ENCODE results near the gene SERPINE1. TPM values are rescaled to one million over a fixed set of nuclear protein-coding genes. Genes with fewer than 3 reads are reported as not detected.
"Not testable (repeated sequence)": the region's sequence is repeated elsewhere in the genome, so short reads cannot be mapped to it uniquely, and the experiment has no call there.

Gene SERPINE1
- total RNA-seq = under 1 TPM; 0.06 to 0.27 TPM

DNA sequence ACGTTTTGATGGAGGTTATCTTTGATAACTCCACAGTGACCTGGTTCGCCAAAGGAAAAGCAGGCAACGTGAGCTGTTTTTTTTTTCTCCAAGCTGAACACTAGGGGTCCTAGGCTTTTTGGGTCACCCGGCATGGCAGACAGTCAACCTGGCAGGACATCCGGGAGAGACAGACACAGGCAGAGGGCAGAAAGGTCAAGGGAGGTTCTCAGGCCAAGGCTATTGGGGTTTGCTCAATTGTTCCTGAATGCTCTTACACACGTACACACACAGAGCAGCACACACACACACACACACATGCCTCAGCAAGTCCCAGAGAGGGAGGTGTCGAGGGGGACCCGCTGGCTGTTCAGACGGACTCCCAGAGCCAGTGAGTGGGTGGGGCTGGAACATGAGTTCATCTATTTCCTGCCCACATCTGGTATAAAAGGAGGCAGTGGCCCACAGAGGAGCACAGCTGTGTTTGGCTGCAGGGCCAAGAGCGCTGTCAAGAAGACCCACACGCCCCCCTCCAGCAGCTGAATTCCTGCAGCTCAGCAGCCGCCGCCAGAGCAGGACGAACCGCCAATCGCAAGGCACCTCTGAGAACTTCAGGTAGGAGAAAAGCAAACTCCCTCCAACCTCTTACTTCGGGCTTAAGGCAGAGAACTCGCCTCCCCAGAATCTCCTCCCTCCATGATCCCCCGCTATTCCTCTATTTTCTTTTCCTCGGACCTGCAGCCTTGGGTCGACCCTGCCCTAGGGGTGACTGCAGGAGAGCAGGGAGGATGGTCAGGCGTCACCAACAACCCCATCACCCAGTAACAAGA lies at the start of gene SERPINE1:
TSS of gene SERPINE1 (plus strand) at position 454 of the 809 bp plus-strand sequence. CDS start 1,290 bp downstream, outside the sequence.
- Mint-ChIP-seq H3K4me3 (peak within 1 kb of the TSS; percentile 57), H3K27ac (no peak within 1 kb of the TSS), H3K27me3 (peaks cover 74% of the 10 kb centered on the region), H3K4me1 (peaks cover 39% of the 10 kb centered on the region), H3K36me3 (no peaks in the 10 kb centered on the region), H3K9me3 (no peaks in the 10 kb centered on the region)
- peak; percentile 62 for DNase-seq

- no peaks in the 10 kb centered on the region for H3K27me3 Mint-ChIP-seq
- DNase-seq = peak; percentile 79
- H3K9me3 Mint-ChIP-seq = no peaks in the 10 kb centered on the region
Measured at GRCh38 chr7:101077303-101078086, 49.4 kb upstream of the SERPINE1 start.

GRCh38 chr7:101081432-101081831 lies 45.5 kb upstream of the SERPINE1 start:
- Mint-ChIP-seq H3K36me3 (peaks cover 5% of the 10 kb centered on the region), H3K27me3 (no peaks in the 10 kb centered on the region), H3K9me3 (no peaks in the 10 kb centered on the region), H3K4me3 (no peak overlapping the region), H3K27ac (no peak overlapping the region), H3K4me1 (peaks cover 12% of the 10 kb centered on the region)
- no peak for DNase-seq

More at GRCh38 chr7:101077303-101078086, 49.4 kb upstream of the SERPINE1 start:
- Mint-ChIP-seq H3K27ac (no peak overlapping the region), H3K36me3 (no peaks in the 10 kb centered on the region), H3K4me3 (no peak overlapping the region), H3K4me1 (peaks cover 5% of the 10 kb centered on the region)

DNA sequence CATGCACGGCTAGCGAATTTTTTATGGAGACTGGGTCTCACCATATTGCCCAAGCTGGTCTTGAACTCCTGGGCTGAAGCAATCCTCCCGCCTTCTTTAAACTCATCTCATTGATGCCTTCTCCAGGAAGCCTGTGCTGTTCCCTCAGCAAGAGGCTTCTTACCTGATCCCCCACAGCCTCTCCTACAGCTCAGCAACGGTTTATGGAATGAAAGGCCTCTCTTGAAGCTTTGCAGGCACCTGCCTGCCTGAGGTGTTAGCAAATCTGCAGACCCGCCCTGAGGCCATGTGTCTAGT lies 42.1 kb upstream of the SERPINE1 start:
- Mint-ChIP-seq H3K27ac (peak overlapping the region; percentile 100), H3K36me3 (peaks cover 20% of the 10 kb centered on the region), H3K9me3 (no peaks in the 10 kb centered on the region), H3K4me3 (peak overlapping the region; percentile 99), H3K4me1 (peaks cover 17% of the 10 kb centered on the region), H3K27me3 (no peaks in the 10 kb centered on the region)
- DNase-seq = no peak

DNA sequence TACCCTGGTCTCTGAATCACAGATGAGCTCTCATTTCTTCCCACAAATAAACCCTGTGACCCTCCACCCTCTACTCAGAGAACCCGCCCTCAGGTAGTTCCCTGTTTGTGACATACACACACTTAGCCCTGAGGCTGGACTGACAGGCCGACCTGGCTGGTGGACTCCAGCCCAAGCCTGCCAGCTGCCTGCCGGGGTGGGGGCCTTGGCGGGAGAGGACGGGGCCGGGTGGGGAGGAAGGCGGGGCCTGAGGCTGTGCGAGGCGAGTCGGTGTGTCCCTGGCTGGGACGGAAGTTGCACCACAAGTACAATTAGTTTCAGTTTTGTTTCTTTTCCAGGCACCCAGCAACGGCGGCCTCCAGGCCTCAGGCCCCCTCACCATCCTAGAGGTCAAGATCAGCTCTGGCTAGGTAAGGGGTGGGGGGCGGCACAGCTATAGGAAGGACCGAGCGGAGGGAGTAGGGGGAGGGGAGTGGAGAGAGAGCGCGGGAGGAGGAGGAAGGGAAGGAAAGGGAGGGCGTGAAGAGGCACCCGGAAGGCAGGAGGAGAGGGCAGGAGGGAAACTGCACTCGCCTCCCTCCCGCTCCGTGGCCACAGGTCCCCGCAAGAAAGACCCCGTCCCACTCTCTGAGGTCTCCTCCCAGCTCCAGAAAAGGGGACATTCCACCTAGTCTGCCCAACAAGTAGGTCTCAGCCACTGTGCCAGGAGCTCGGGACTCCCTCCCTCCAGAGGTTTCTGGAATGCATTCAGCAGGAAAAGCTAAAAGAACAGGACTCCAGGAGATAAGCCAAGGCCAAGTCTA lies 41.5 kb upstream of the SERPINE1 start, which contains the start of gene TRIM56:
TSS of gene TRIM56 (plus strand) at position 320 of the 803 bp plus-strand sequence. CDS start 1,832 bp downstream, outside the sequence.
- Mint-ChIP-seq H3K4me1 (peaks cover 19% of the 10 kb centered on the region), H3K4me3 (peak within 1 kb of the TSS; percentile 99), H3K9me3 (no peaks in the 10 kb centered on the region), H3K27ac (peak within 1 kb of the TSS; percentile 100), H3K27me3 (no peaks in the 10 kb centered on the region), H3K36me3 (peaks cover 21% of the 10 kb centered on the region)
- DNase-seq = peak; percentile 83

GRCh38 chr7:101087334-101088068 lies 39.4 kb upstream of the SERPINE1 start:
- no peaks in the 10 kb centered on the region for H3K9me3 Mint-ChIP-seq
- H3K36me3 Mint-ChIP-seq = peaks cover 34% of the 10 kb centered on the region
- H3K4me1 Mint-ChIP-seq = peaks cover 25% of the 10 kb centered on the region
- no peaks in the 10 kb centered on the region for H3K27me3 Mint-ChIP-seq
- H3K27ac Mint-ChIP-seq = no peak overlapping the region
- H3K4me3 Mint-ChIP-seq = peak overlapping the region; percentile 99
- no peak for DNase-seq

DNA sequence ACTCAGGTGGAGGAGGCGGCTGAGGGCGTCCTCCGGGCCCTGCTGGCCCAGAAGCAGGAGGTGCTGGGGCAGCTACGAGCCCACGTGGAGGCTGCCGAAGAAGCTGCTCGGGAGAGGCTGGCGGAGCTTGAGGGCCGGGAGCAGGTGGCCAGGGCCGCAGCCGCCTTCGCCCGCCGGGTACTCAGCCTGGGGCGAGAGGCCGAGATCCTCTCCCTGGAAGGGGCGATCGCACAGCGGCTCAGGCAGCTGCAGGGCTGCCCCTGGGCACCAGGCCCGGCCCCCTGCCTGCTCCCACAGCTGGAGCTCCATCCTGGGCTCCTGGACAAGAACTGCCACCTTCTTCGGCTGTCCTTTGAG lies 38.9 kb upstream of the SERPINE1 start:
- no peaks in the 10 kb centered on the region for H3K27me3 Mint-ChIP-seq
- no peak overlapping the region for H3K27ac Mint-ChIP-seq
- no peaks in the 10 kb centered on the region for H3K9me3 Mint-ChIP-seq
- peaks cover 34% of the 10 kb centered on the region for H3K36me3 Mint-ChIP-seq
- no peak overlapping the region for H3K4me3 Mint-ChIP-seq
- no peak for DNase-seq
- peaks cover 25% of the 10 kb centered on the region for H3K4me1 Mint-ChIP-seq

DNA sequence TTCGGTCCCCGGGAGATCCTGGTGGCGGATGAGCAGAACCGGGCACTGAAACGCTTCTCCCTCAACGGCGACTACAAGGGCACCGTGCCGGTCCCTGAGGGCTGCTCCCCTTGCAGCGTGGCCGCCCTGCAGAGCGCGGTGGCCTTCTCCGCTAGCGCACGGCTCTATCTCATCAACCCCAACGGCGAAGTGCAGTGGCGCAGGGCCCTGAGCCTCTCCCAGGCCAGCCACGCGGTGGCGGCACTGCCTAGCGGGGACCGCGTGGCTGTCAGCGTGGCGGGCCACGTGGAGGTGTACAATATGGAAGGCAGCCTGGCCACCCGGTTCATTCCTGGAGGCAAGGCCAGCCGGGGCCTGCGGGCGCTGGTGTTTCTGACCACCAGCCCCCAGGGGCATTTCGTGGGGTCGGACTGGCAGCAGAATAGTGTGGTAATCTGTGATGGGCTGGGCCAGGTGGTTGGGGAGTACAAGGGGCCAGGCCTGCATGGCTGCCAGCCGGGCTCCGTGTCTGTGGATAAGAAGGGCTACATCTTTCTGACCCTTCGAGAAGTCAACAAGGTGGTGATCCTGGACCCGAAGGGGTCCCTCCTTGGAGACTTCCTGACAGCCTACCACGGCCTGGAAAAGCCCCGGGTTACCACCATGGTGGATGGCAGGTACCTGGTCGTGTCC lies 37.9 kb upstream of the SERPINE1 start:
- Mint-ChIP-seq H3K4me3 (no peak overlapping the region), H3K4me1 (peaks cover 25% of the 10 kb centered on the region), H3K36me3 (peaks cover 34% of the 10 kb centered on the region), H3K27ac (peak overlapping the region; percentile 46), H3K9me3 (no peaks in the 10 kb centered on the region), H3K27me3 (no peaks in the 10 kb centered on the region)
- no peak for DNase-seq

DNA sequence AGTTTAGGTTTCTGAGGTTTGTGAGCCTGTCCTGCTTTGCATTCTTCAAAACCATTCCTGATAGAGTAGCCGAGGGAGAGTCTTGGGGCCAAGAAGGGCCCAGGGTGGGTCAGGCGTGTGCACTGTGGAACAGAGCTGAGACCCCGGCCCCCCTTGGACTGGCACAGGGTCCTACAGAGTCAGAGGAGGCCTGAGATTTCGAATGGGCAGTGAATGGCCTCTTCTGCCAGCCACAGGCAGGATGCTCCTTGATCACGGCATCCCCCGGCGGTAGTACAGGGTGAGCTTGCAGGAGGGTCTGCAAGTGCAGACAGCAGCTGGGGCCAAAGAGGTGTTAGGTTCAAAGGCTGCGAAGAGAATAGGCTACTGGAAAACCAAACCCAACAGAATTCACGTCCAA lies 37.0 kb upstream of the SERPINE1 start:
- Mint-ChIP-seq H3K4me1 (peaks cover 25% of the 10 kb centered on the region), H3K36me3 (peaks cover 34% of the 10 kb centered on the region), H3K9me3 (no peaks in the 10 kb centered on the region), H3K27ac (no peak overlapping the region), H3K4me3 (no peak overlapping the region), H3K27me3 (no peaks in the 10 kb centered on the region)
- no peak for DNase-seq

GRCh38 chr7:101092266-101092905 lies 34.5 kb upstream of the SERPINE1 start:
- H3K27ac Mint-ChIP-seq, DNase-seq, H3K27me3 Mint-ChIP-seq, H3K9me3 Mint-ChIP-seq, H3K4me3 Mint-ChIP-seq: not testable (repeated sequence)
- Mint-ChIP-seq H3K4me1 (peaks cover 22% of the 10 kb centered on the region), H3K36me3 (peaks cover 25% of the 10 kb centered on the region)

DNA sequence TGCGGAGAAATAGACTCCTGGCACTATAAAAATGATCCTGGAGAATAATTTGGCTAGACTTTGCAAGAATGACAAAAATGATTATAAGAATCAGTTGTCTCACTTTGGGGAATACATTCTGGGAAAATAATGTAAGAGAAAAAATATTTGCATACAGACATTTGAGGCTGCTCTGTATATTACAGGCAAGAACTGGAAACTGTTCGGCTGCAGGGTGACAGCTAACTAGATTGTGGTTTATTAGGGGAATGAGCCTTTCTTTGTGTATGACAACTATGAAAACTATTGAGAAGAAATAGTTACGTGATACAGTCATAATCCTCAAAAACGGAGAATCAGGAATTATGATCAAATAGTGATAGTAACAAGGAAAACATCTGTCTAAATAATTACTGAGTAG lies 33.0 kb upstream of the SERPINE1 start:
- Mint-ChIP-seq H3K27me3 (no peaks in the 10 kb centered on the region), H3K4me1 (peaks cover 21% of the 10 kb centered on the region), H3K4me3 (no peak overlapping the region), H3K36me3 (peaks cover 23% of the 10 kb centered on the region), H3K27ac (no peak overlapping the region), H3K9me3 (no peaks in the 10 kb centered on the region)
- DNase-seq = no peak

DNA sequence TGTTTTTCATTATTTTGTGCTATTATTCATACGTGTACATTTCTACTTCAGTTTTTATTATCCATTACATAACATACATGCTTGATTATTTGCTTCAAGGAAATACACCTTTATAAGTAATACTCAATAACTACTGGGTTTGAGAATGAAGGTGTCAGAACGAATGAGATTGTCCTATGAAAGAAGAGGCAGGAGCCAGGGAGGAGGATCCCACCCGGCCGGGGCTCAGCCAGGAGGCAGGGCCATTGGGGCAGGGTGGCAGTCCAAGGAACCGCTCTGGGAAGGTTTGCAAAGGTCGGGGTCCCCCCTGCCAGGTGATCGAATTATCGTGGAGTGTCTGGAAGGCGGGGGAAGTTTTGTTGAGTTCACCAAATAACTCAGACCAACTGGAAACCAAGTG lies 32.5 kb upstream of the SERPINE1 start:
- no peaks in the 10 kb centered on the region for H3K27me3 Mint-ChIP-seq
- no peak overlapping the region for H3K27ac Mint-ChIP-seq
- peaks cover 19% of the 10 kb centered on the region for H3K36me3 Mint-ChIP-seq
- peaks cover 19% of the 10 kb centered on the region for H3K4me1 Mint-ChIP-seq
- no peak overlapping the region for H3K4me3 Mint-ChIP-seq
- no peaks in the 10 kb centered on the region for H3K9me3 Mint-ChIP-seq
- DNase-seq = no peak

DNA sequence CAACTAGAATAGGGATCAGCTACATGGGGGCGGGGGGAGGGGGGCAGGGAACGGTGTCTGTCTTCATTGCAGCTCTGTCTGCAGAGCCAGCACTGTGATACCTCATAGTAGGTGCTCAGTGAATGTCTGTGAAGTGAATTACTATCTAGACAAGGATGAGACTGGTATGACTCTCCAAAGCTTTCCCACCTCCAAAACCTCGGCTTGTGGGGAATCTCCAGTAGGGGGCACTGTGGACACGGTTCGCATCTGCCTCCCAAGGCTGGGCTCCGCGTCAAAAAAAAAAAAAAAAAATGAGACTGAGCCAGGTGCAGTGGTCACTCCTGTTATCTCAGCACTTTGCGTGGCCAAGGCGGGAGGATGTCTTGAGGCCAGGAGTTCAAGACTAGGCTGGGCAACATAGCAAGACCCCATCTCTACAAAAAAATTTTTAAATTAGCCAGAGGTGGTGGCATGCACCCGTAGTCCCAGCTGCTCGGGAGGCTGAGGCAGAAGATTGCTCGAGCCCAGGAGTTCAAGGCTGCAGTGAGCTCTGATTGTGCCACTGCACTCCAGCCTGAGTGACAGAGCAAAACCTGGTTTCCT lies 32.0 kb upstream of the SERPINE1 start:
- H3K4me1 Mint-ChIP-seq = peaks cover 14% of the 10 kb centered on the region
- peaks cover 14% of the 10 kb centered on the region for H3K36me3 Mint-ChIP-seq
- DNase-seq = peak; percentile 12
- no peak overlapping the region for H3K27ac Mint-ChIP-seq
- no peak overlapping the region for H3K4me3 Mint-ChIP-seq
- H3K9me3 Mint-ChIP-seq = no peaks in the 10 kb centered on the region
- H3K27me3 Mint-ChIP-seq = peaks cover 3% of the 10 kb centered on the region

Data from activated naive CD8-positive, alpha-beta T cell treated with anti-CD3 and anti-CD28 coated beads for 36 hours (primary cell).